ENCODE data around the gene ASCC2. TPM values are rescaled to one million over a fixed set of nuclear protein-coding genes. Genes with fewer than 3 reads are reported as not detected.

The ASCC2 gene
- total RNA-seq, 1 experiment from 2014 or later = 49.1 TPM

Small RNA genes lying within 50 kb of the gene (small RNA-seq; reads per million reads assigned to genes)
- gene RF00019 = not detected

Other genes with a start within 250 kb of the ASCC2 start
- 187 and 209 TPM in 2 replicates for gene NF2, start 234.6 kb downstream of the ASCC2 start, total RNA-seq (2014; rRNA removed; shearing (Covaris generic))
- gene CABP7, start 118.3 kb downstream of the ASCC2 start, total RNA-seq (2014; rRNA removed; shearing (Covaris generic)) = 0.07 and 0.21 TPM in 2 replicates
- 18.0 TPM in 2 replicates for gene ZMAT5, start 71.3 kb downstream of the ASCC2 start, total RNA-seq (2014; rRNA removed; shearing (Covaris generic))
- 163 and 177 TPM in 2 replicates for gene UQCR10, start 70.9 kb downstream of the ASCC2 start, total RNA-seq (2014; rRNA removed; shearing (Covaris generic))
- 9.5 and 10.9 TPM in 2 replicates for gene MTMR3, start 44.9 kb upstream of the ASCC2 start, total RNA-seq (2014; rRNA removed; shearing (Covaris generic))
- gene HORMAD2, start 242.2 kb upstream of the ASCC2 start, total RNA-seq (2014; rRNA removed; shearing (Covaris generic)) = not detected in 2 replicates